AG10803 (cell line): Measurements from ENCODE around the gene FBN1.

ENCODE experiments used
- DNase-seq: peaks from one replicate; pipeline ENCODE4 v3.0.0; 2010; ENCODE audit warnings: low read depth
- H3K4me3 ChIP-seq: 2 replicates; pipeline ENCODE4 v1.5.1; 2011; ENCODE audit warnings: mild to moderate bottlenecking, low read length, control low read depth
- CTCF ChIP-seq: conservative IDR thresholded peaks from 2 replicates; pipeline ENCODE4 v1.5.1; 2011; ENCODE audit warnings: mild to moderate bottlenecking, low read length, control low read depth, inconsistent platforms

The FBN1 gene

DNA sequence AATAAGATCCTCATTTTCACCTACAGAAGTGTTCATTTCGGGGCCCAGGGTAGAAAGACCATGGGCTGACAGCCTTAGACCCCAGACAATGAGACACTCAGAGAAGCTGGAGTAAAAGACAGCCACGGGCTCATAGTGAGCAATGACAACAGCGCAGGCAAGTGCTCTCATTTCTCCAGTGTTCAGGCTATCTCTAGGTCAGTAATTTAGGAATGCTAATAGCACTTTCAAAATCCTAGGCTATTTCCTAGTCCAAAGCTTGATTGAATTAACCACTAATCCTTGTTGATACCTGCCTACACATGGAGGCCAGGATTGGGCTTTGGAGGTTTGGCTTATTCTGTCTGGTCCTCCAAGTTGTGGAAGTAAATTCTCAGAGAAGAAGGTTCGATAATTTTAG is 44.4 kb downstream of the FBN1 start:
- no peak for TF ChIP-seq CTCF
- no peak for DNase-seq

GRCh38 chr15:48596841-48597240 is 48.7 kb downstream of the FBN1 start:
- no peak for DNase-seq
- no peak for TF ChIP-seq CTCF
- no peak overlapping the region for H3K4me3 ChIP-seq

More for the DNA sequence above, 44.4 kb downstream of the FBN1 start:
- no peak overlapping the region for H3K4me3 ChIP-seq

GRCh38 chr15:48596415-48596814 is 49.1 kb downstream of the FBN1 start:
- TF ChIP-seq CTCF = no peak
- peak; percentile 62 for DNase-seq

DNA sequence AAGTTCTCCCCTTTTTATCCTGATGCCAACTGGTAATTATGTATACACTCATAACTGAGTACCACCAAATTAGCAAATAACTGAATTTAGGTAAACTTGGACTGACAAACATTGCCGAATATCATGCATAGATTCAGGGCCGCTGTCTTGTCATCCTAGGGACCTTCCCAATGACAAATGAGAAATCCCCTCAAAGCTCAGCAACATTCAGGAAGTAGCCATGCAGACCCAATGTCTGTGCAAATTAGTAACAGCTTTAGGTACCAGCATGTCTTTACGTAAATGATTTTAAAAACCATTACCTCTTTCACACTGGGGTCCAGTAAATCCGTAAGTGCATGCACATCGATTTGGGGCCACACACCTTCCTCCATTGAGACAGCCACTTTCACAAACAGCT is 49.5 kb downstream of the FBN1 start:
- H3K4me3 ChIP-seq = no peak overlapping the region
- no peak for TF ChIP-seq CTCF
- DNase-seq = no peak

More at GRCh38 chr15:48596415-48596814, 49.1 kb downstream of the FBN1 start:
- H3K4me3 ChIP-seq = no peak overlapping the region

GRCh38 chr15:48592933-48593332 is 52.6 kb downstream of the FBN1 start:
- no peak for TF ChIP-seq CTCF
- no peak overlapping the region for H3K4me3 ChIP-seq
- DNase-seq = no peak

GRCh38 chr15:48592221-48592731 is 53.2 kb downstream of the FBN1 start:
- TF ChIP-seq CTCF = no peak
- H3K4me3 ChIP-seq = no peak overlapping the region
- peak; percentile 98 for DNase-seq

GRCh38 chr15:48590723-48591122 is 54.8 kb downstream of the FBN1 start:
- DNase-seq = no peak
- TF ChIP-seq CTCF = no peak

More at GRCh38 chr15:48590723-48591122, 54.8 kb downstream of the FBN1 start:
- H3K4me3 ChIP-seq = no peak overlapping the region
